GM18508 (cell line): ENCODE data around the gene GAK.

Experiments
- ATAC-seq: cut with Tn5 transposase; IDR thresholded peaks from one replicate; pipeline ENCODE4 v1.9.1; 2021; ENCODE audit warnings: moderate number of reproducible peaks; ENCODE audit not compliant: insufficient read depth, unreplicated experiment

The GAK gene

GRCh38 chr4:965048-965765 lies 33.1 kb upstream of the GAK start:
- no peak for ATAC-seq

- ATAC-seq: no peak
Measured at GRCh38 chr4:964346-965025, 32.4 kb upstream of the GAK start.

- no peak for ATAC-seq
Measured at GRCh38 chr4:963276-964225, 31.4 kb upstream of the GAK start.

GRCh38 chr4:962231-963208 lies 30.4 kb upstream of the GAK start:
- no peak for ATAC-seq

GRCh38 chr4:961351-962230 lies 29.5 kb upstream of the GAK start:
- no peak for ATAC-seq

- ATAC-seq: no peak
Measured at GRCh38 chr4:960636-961350, 28.7 kb upstream of the GAK start.

- ATAC-seq: no peak
Measured at GRCh38 chr4:960140-960635, 28.1 kb upstream of the GAK start.

GRCh38 chr4:959338-960139 lies 27.4 kb upstream of the GAK start:
- no peak for ATAC-seq

- no peak for ATAC-seq
Measured at GRCh38 chr4:958696-959337, 26.7 kb upstream of the GAK start.

- no peak for ATAC-seq
Measured at GRCh38 chr4:958314-958665, 26.2 kb upstream of the GAK start.

- no peak for ATAC-seq
Measured at GRCh38 chr4:957581-958313, 25.6 kb upstream of the GAK start.

- ATAC-seq: no peak
Measured at GRCh38 chr4:957231-957580, 25.1 kb upstream of the GAK start.

GRCh38 chr4:956531-957230 lies 24.6 kb upstream of the GAK start:
- no peak for ATAC-seq

- ATAC-seq: no peak
Measured at GRCh38 chr4:955931-956381, 23.8 kb upstream of the GAK start.

GRCh38 chr4:955161-955921 lies 23.2 kb upstream of the GAK start:
- ATAC-seq: no peak
